Neural crest cell (in vitro differentiated cells): ENCODE results near the gene PIF1. TPM values are rescaled to one million over a fixed set of nuclear protein-coding genes. Genes with fewer than 3 reads are reported as not detected.
"Not testable (repeated sequence)": the region's sequence is repeated elsewhere in the genome, so short reads cannot be mapped to it uniquely, and the experiment has no call there.

Source experiments
- DNase-seq: peaks from one replicate; pipeline ENCODE4 v3.0.0; 2021; ENCODE audit warnings: low read depth, mixed read lengths, low spot score
- H3K27ac Mint-ChIP-seq: one replicate; pipeline ENCODE4 v1.8.0; 2021; ENCODE audit warnings: mild to moderate bottlenecking, mixed read lengths; ENCODE audit not compliant: unreplicated experiment
- H3K27me3 Mint-ChIP-seq: 2 replicates; pipeline ENCODE4 v1.8.0; 2021; ENCODE audit warnings: low read depth, mild to moderate bottlenecking, mixed read lengths
- H3K36me3 Mint-ChIP-seq: 2 replicates; pipeline ENCODE4 v1.8.0; 2021; ENCODE audit warnings: low read depth, mild to moderate bottlenecking, mixed read lengths
- H3K4me1 Mint-ChIP-seq: 2 replicates; pipeline ENCODE4 v1.8.0; 2021; ENCODE audit warnings: mixed read lengths
- H3K4me3 Mint-ChIP-seq: one replicate; pipeline ENCODE4 v1.8.0; 2021; ENCODE audit warnings: mild to moderate bottlenecking, mixed read lengths
- H3K9me3 Mint-ChIP-seq: 2 replicates; pipeline ENCODE4 v1.8.0; 2021; ENCODE audit warnings: mixed read lengths
- CTCF ChIP-seq: fragments of 200-600 bp; sonication (generic); conservative IDR thresholded peaks from 2 replicates; pipeline ENCODE4 v1.5.0; 2021; ENCODE audit warnings: antibody characterized with exemption, mild to moderate bottlenecking
- total RNA-seq: library from RNA; stranded (reverse); gene quantifications from 2 replicates; pipeline ENCODE4 v1.2.1, GENCODE V29; 2021

The PIF1 gene
- total RNA-seq, 1 donor from 2014 or later: 62.7 TPM

- no peak for DNase-seq
- no peak for TF ChIP-seq CTCF
- Mint-ChIP-seq H3K4me1 (peaks cover 14% of the 10 kb centered on the region), H3K4me3 (no peak overlapping the region), H3K36me3 (no peaks in the 10 kb centered on the region), H3K9me3 (no peaks in the 10 kb centered on the region), H3K27ac (no peak overlapping the region), H3K27me3 (no peaks in the 10 kb centered on the region)
These were observed 21.9 kb downstream of the PIF1 start for GRCh38 chr15:64803526-64803925.

- H3K27me3 Mint-ChIP-seq: no peaks in the 10 kb centered on the region
- no peaks in the 10 kb centered on the region for H3K9me3 Mint-ChIP-seq
- H3K27ac Mint-ChIP-seq: no peak overlapping the region
- peaks cover 5% of the 10 kb centered on the region for H3K4me1 Mint-ChIP-seq
- no peak overlapping the region for H3K4me3 Mint-ChIP-seq
- no peak for DNase-seq
- no peak for TF ChIP-seq CTCF
- H3K36me3 Mint-ChIP-seq: no peaks in the 10 kb centered on the region
These were observed 25.0 kb downstream of the PIF1 start for GRCh38 chr15:64800476-64800875.

GRCh38 chr15:64798905-64799304 is 26.5 kb downstream of the PIF1 start:
- not testable (repeated sequence) for H3K27me3 Mint-ChIP-seq, H3K27ac Mint-ChIP-seq, H3K4me1 Mint-ChIP-seq, DNase-seq, H3K4me3 Mint-ChIP-seq, H3K36me3 Mint-ChIP-seq, H3K9me3 Mint-ChIP-seq

GRCh38 chr15:64795921-64796320 is 29.5 kb downstream of the PIF1 start:
- not testable (repeated sequence) for H3K36me3 Mint-ChIP-seq, H3K9me3 Mint-ChIP-seq, H3K4me3 Mint-ChIP-seq, H3K27ac Mint-ChIP-seq, H3K27me3 Mint-ChIP-seq, H3K4me1 Mint-ChIP-seq, DNase-seq

- H3K36me3 Mint-ChIP-seq, H3K27ac Mint-ChIP-seq, H3K27me3 Mint-ChIP-seq, H3K9me3 Mint-ChIP-seq, DNase-seq, H3K4me1 Mint-ChIP-seq, H3K4me3 Mint-ChIP-seq: not testable (repeated sequence)
These were observed 30.1 kb downstream of the PIF1 start for GRCh38 chr15:64795299-64795698.

- H3K4me3 Mint-ChIP-seq: no peak overlapping the region
- H3K4me1 Mint-ChIP-seq: no peaks in the 10 kb centered on the region
- no peak for TF ChIP-seq CTCF
- no peaks in the 10 kb centered on the region for H3K36me3 Mint-ChIP-seq
- no peak overlapping the region for H3K27ac Mint-ChIP-seq
- H3K27me3 Mint-ChIP-seq: no peaks in the 10 kb centered on the region
- no peak for DNase-seq
- H3K9me3 Mint-ChIP-seq: no peaks in the 10 kb centered on the region
These were observed 33.2 kb downstream of the PIF1 start for GRCh38 chr15:64792282-64792681.

- Mint-ChIP-seq H3K27me3 (no peaks in the 10 kb centered on the region), H3K36me3 (no peaks in the 10 kb centered on the region), H3K27ac (no peak overlapping the region), H3K4me1 (no peaks in the 10 kb centered on the region), H3K4me3 (no peak overlapping the region), H3K9me3 (no peaks in the 10 kb centered on the region)
- TF ChIP-seq CTCF: no peak
- no peak for DNase-seq
These were observed 34.0 kb downstream of the PIF1 start for GRCh38 chr15:64791401-64791800.
